ENCODE results near the gene ZNF831. TPM values are rescaled to one million over a fixed set of nuclear protein-coding genes. Genes with fewer than 3 reads are reported as not detected.
A peak's percentile ranks its signal among the peaks of the same experiment; 100 is the strongest.

Gene ZNF831
- 0.11 TPM for polyA plus RNA-seq (2012; ENCODE audit: missing spikeins)

- FAIRE-seq = peak; percentile 38
- no peak; the same call in 1 of the 2 replicates for TF ChIP-seq POLR2A (IDR thresholded peaks at IDR 0.05; ENCODE audit: low read depth, low read length)
- TF ChIP-seq TAF1 (IDR thresholded peaks at IDR 0.05; ENCODE audit: borderline replicate concordance, low read depth, low read length) = no peak
- TF ChIP-seq POLR2AphosphoS5 (IDR thresholded peaks at IDR 0.05; ENCODE audit: low read depth, low read length) = no peak
- no peak for DNase-seq (ENCODE audit: insufficient read length)
Observed at GRCh38 chr20:59163631-59164530, at the start of gene ZNF831. Gene ZNF831, plus strand, starts transcription at chr20:59163821. Its CDS starts 27,199 bp downstream, at chr20:59191020.

GRCh38 chr20:59117526-59117925 lies 46.1 kb upstream of the ZNF831 start:
- FAIRE-seq (no peak), DNase-seq (ENCODE audit: insufficient read length) (no peak)
- TF ChIP-seq POLR2AphosphoS5 (IDR thresholded peaks at IDR 0.05; ENCODE audit: low read depth, low read length) = no peak
- TF ChIP-seq TAF1 (IDR thresholded peaks at IDR 0.05; ENCODE audit: borderline replicate concordance, low read depth, low read length) = no peak
- no peak for TF ChIP-seq POLR2A (IDR thresholded peaks at IDR 0.05; ENCODE audit: low read depth, low read length)

- FAIRE-seq = no peak
- TF ChIP-seq POLR2AphosphoS5 (IDR thresholded peaks at IDR 0.05; ENCODE audit: low read depth, low read length) = no peak
- TF ChIP-seq POLR2A (IDR thresholded peaks at IDR 0.05; ENCODE audit: low read depth, low read length) = no peak
- TF ChIP-seq TAF1 (IDR thresholded peaks at IDR 0.05; ENCODE audit: borderline replicate concordance, low read depth, low read length) = no peak
Observed at GRCh38 chr20:59118855-59119254, 44.8 kb upstream of the ZNF831 start.

GRCh38 chr20:59120491-59120890 lies 43.1 kb upstream of the ZNF831 start:
- FAIRE-seq = no peak
- TF ChIP-seq POLR2A (IDR thresholded peaks at IDR 0.05; ENCODE audit: low read depth, low read length) (no peak), TAF1 (IDR thresholded peaks at IDR 0.05; ENCODE audit: borderline replicate concordance, low read depth, low read length) (no peak), POLR2AphosphoS5 (IDR thresholded peaks at IDR 0.05; ENCODE audit: low read depth, low read length) (no peak)

More at GRCh38 chr20:59118855-59119254, 44.8 kb upstream of the ZNF831 start:
- no peak for DNase-seq (ENCODE audit: insufficient read length)

GRCh38 chr20:59120919-59121318 lies 42.7 kb upstream of the ZNF831 start:
- FAIRE-seq = no peak
- DNase-seq (ENCODE audit: insufficient read length) = no peak
- TF ChIP-seq POLR2AphosphoS5 (IDR thresholded peaks at IDR 0.05; ENCODE audit: low read depth, low read length) (no peak), TAF1 (IDR thresholded peaks at IDR 0.05; ENCODE audit: borderline replicate concordance, low read depth, low read length) (no peak), POLR2A (IDR thresholded peaks at IDR 0.05; ENCODE audit: low read depth, low read length) (no peak)

More at GRCh38 chr20:59120491-59120890, 43.1 kb upstream of the ZNF831 start:
- DNase-seq (ENCODE audit: insufficient read length) = no peak

- TF ChIP-seq TAF1 (IDR thresholded peaks at IDR 0.05; ENCODE audit: borderline replicate concordance, low read depth, low read length) (no peak), POLR2A (IDR thresholded peaks at IDR 0.05; ENCODE audit: low read depth, low read length) (no peak), POLR2AphosphoS5 (IDR thresholded peaks at IDR 0.05; ENCODE audit: low read depth, low read length) (no peak)
- peak; percentile 17 for FAIRE-seq
- DNase-seq (ENCODE audit: insufficient read length) = no peak
Observed at GRCh38 chr20:59121714-59122565, 41.7 kb upstream of the ZNF831 start.

GRCh38 chr20:59122566-59122919 lies 41.1 kb upstream of the ZNF831 start:
- no peak for FAIRE-seq

GRCh38 chr20:59123011-59123677 lies 40.5 kb upstream of the ZNF831 start:
- no peak for DNase-seq (ENCODE audit: insufficient read length)
- peak; percentile 9 for FAIRE-seq
- TF ChIP-seq POLR2A (IDR thresholded peaks at IDR 0.05; ENCODE audit: low read depth, low read length) = no peak
- no peak for TF ChIP-seq POLR2AphosphoS5 (IDR thresholded peaks at IDR 0.05; ENCODE audit: low read depth, low read length)
- no peak for TF ChIP-seq TAF1 (IDR thresholded peaks at IDR 0.05; ENCODE audit: borderline replicate concordance, low read depth, low read length)

More at GRCh38 chr20:59122566-59122919, 41.1 kb upstream of the ZNF831 start:
- DNase-seq (ENCODE audit: insufficient read length) = no peak
- no peak for TF ChIP-seq POLR2AphosphoS5 (IDR thresholded peaks at IDR 0.05; ENCODE audit: low read depth, low read length)
- no peak for TF ChIP-seq TAF1 (IDR thresholded peaks at IDR 0.05; ENCODE audit: borderline replicate concordance, low read depth, low read length)
- no peak for TF ChIP-seq POLR2A (IDR thresholded peaks at IDR 0.05; ENCODE audit: low read depth, low read length)

GRCh38 chr20:59123678-59124255 lies 39.9 kb upstream of the ZNF831 start:
- no peak for DNase-seq (ENCODE audit: insufficient read length)
- FAIRE-seq = no peak
- TF ChIP-seq POLR2A (IDR thresholded peaks at IDR 0.05; ENCODE audit: low read depth, low read length) (no peak), TAF1 (IDR thresholded peaks at IDR 0.05; ENCODE audit: borderline replicate concordance, low read depth, low read length) (no peak), POLR2AphosphoS5 (IDR thresholded peaks at IDR 0.05; ENCODE audit: low read depth, low read length) (no peak)

- no peak for DNase-seq (ENCODE audit: insufficient read length)
Observed at GRCh38 chr20:59124296-59125029, 39.2 kb upstream of the ZNF831 start.

More at GRCh38 chr20:59124296-59125029, 39.2 kb upstream of the ZNF831 start:
- TF ChIP-seq POLR2AphosphoS5 (IDR thresholded peaks at IDR 0.05; ENCODE audit: low read depth, low read length) = no peak
- TF ChIP-seq POLR2A (IDR thresholded peaks at IDR 0.05; ENCODE audit: low read depth, low read length) = no peak
- no peak for TF ChIP-seq TAF1 (IDR thresholded peaks at IDR 0.05; ENCODE audit: borderline replicate concordance, low read depth, low read length)
- no peak for FAIRE-seq
